Measurements from ENCODE around the gene CHPF.

CHPF gene

DNA sequence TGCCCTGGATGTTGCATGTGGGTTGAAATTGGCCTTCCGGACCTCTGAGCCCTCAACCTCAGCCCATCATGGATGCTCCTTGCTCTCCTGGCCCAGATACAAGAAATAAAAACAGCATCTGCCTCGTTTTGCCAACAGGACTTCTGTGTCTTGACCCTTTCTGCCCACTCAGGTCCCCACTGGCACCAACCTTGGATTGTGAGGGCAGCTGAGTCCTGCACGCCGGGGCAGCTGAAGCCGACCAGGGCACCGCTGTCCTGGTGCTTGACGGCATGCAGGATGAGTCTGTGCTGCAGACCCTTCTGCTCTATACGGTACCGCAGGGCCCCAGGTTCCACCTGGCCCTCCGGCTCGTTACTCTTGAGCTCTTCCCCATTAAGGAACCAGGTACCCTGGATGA lies 23.0 kb upstream of the CHPF start:
- H3K27ac ChIP-seq (ENCODE audit: low read depth, low read length), result no peak overlapping the region
- no peaks in the 10 kb centered on the region for H3K36me3 ChIP-seq (ENCODE audit: low read length)
- H4K20me1 ChIP-seq (ENCODE audit: low read depth, low read length), result no peaks in the 10 kb centered on the region
- no peaks in the 10 kb centered on the region for H3K79me2 ChIP-seq (ENCODE audit: insufficient read depth, low read length)
- no peak overlapping the region for H2AFZ ChIP-seq (ENCODE audit: low read depth, low read length, severe bottlenecking)
- H3F3A ChIP-seq (ENCODE audit: insufficient read depth), result no peaks in the 10 kb centered on the region
- TF ChIP-seq CTCF (IDR thresholded peaks at IDR 0.05; ENCODE audit: insufficient read depth, low read length, poor library complexity, severe bottlenecking) (no peak), EZH2phosphoT487 (conservative IDR thresholded peaks at IDR 0.05; ENCODE audit: low read length) (no peak)
- H3K9ac ChIP-seq (ENCODE audit: low read length), result no peak overlapping the region
- no peaks in the 10 kb centered on the region for H3K9me3 ChIP-seq (ENCODE audit: insufficient read depth, low read length)
- H3K9me2 ChIP-seq (replicated peaks; ENCODE audit: insufficient read depth, low read length), result no peaks in the 10 kb centered on the region
- no peaks in the 10 kb centered on the region for H3K27me3 ChIP-seq (ENCODE audit: low read length)
- no peak overlapping the region for H3K4me2 ChIP-seq (ENCODE audit: low read depth, low read length, poor library complexity, severe bottlenecking)
- H3K4me3 ChIP-seq (ENCODE audit: insufficient read depth, low read length, poor library complexity, severe bottlenecking), result no peak overlapping the region

DNA sequence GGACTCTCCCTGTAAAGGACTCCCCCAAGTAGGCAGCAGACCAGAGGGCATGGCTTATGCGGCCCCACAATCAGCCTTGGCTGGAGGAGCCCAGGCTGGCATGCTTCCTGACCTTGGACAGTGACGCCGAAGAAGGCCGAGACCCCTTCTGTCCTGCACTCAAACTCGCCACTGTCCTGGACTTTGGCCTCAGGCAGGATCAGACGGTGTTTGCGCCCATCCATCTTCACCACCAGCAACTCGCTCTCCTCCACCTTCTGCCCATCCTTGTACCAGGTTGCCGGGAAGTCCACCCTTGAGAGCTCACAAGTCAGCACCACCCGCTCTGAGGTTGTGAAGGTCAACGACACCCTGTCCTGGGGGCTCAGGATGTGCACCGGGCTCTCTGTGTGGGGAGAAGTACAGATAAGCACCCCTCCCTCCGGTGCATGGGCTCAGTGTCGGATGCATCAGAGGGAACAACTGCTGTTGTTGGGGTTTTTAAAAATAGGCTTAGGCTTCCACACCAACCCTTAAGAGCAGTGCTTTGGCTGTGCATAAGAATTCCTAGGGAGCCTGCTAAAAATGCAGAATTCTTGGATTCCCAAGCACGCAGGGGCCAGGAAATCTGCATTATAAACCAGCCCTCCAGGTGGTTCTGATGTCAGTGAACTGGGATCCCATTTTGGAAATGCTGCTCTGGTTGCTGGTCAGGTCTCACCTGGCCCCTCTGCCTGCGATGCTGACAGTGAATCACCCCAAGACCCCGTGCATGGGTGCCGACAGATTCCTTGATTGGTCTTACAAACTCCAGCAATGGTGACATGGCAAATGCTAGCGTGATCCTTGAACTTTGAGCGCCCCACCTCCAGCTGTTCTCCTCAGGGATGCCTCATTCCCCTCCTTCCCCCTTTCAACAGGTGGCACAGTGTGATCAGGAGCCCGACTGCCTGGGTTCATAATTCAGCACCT lies 21.8 kb upstream of the CHPF start:
- Histone ChIP-seq H3K27ac (ENCODE audit: low read depth, low read length) (no peak overlapping the region), H2AFZ (ENCODE audit: low read depth, low read length, severe bottlenecking) (no peak overlapping the region), H3K9me3 (ENCODE audit: insufficient read depth, low read length) (no peaks in the 10 kb centered on the region), H3K9me2 (replicated peaks; ENCODE audit: insufficient read depth, low read length) (no peaks in the 10 kb centered on the region), H3K36me3 (ENCODE audit: low read length) (no peaks in the 10 kb centered on the region), H3K4me2 (ENCODE audit: low read depth, low read length, poor library complexity, severe bottlenecking) (no peak overlapping the region), H3K27me3 (ENCODE audit: low read length) (no peaks in the 10 kb centered on the region), H4K20me1 (ENCODE audit: low read depth, low read length) (no peaks in the 10 kb centered on the region), H3K79me2 (ENCODE audit: insufficient read depth, low read length) (no peaks in the 10 kb centered on the region), H3F3A (ENCODE audit: insufficient read depth) (no peaks in the 10 kb centered on the region), H3K4me3 (ENCODE audit: insufficient read depth, low read length, poor library complexity, severe bottlenecking) (no peak overlapping the region), H3K9ac (ENCODE audit: low read length) (no peak overlapping the region)
- TF ChIP-seq CTCF (IDR thresholded peaks at IDR 0.05; ENCODE audit: insufficient read depth, low read length, poor library complexity, severe bottlenecking), result no peak
- no peak for TF ChIP-seq EZH2phosphoT487 (conservative IDR thresholded peaks at IDR 0.05; ENCODE audit: low read length)

DNA sequence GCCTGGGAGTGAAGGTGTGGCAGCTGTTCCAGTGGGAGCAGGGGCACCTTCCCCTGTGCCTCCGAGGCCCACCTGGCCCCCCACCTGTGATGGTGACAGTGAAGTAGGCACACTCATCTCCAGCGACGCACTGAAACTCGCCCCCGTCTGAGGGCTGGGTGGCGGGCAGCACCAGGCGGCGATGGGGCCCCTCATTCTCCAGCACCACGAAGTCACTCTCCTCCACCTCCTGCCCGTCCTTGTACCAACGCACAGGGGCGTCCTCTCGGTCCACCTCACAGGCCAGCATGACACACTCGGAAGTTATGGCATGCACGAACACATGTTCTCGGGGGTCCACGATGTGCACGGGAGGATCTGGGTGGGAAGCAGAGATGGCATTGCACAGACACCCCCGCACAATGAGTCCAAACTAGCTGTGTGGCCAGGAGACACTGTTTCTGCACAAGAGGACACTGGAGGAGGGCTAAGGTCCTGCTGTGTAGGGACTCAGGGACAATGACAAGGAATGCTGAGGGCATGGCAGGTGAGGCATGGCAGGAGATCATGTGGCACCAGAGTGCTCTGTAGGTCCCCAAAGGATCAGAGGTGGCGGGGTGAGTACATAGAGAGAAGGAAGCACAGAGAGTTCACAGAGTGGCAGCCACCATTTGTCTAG lies 19.8 kb upstream of the CHPF start:
- no peak for TF ChIP-seq CTCF (IDR thresholded peaks at IDR 0.05; ENCODE audit: insufficient read depth, low read length, poor library complexity, severe bottlenecking)
- no peak for TF ChIP-seq EZH2phosphoT487 (conservative IDR thresholded peaks at IDR 0.05; ENCODE audit: low read length)
- H3K4me3 ChIP-seq (ENCODE audit: insufficient read depth, low read length, poor library complexity, severe bottlenecking), result no peak overlapping the region
- no peaks in the 10 kb centered on the region for H4K20me1 ChIP-seq (ENCODE audit: low read depth, low read length)
- no peaks in the 10 kb centered on the region for H3K79me2 ChIP-seq (ENCODE audit: insufficient read depth, low read length)
- no peak overlapping the region for H3K9ac ChIP-seq (ENCODE audit: low read length)
- no peak overlapping the region for H3K27ac ChIP-seq (ENCODE audit: low read depth, low read length)
- H3K9me3 ChIP-seq (ENCODE audit: insufficient read depth, low read length), result no peaks in the 10 kb centered on the region
- no peaks in the 10 kb centered on the region for H3K9me2 ChIP-seq (replicated peaks; ENCODE audit: insufficient read depth, low read length)
- no peak overlapping the region for H2AFZ ChIP-seq (ENCODE audit: low read depth, low read length, severe bottlenecking)
- H3F3A ChIP-seq (ENCODE audit: insufficient read depth), result no peaks in the 10 kb centered on the region
- H3K36me3 ChIP-seq (ENCODE audit: low read length), result no peaks in the 10 kb centered on the region
- no peaks in the 10 kb centered on the region for H3K27me3 ChIP-seq (ENCODE audit: low read length)
- H3K4me2 ChIP-seq (ENCODE audit: low read depth, low read length, poor library complexity, severe bottlenecking), result no peak overlapping the region

All from SU-DHL-6 (cell line).